Femur (tissue), 1 donor: ENCODE data around the gene ATAT1.

ENCODE experiments used
- DNase-seq: peaks from one replicate; pipeline ENCODE4 v3.0.0-alpha.2; 2017

The ATAT1 gene

GRCh38 chr6:30684386-30685156 lies 57.9 kb downstream of the ATAT1 start:
- DNase-seq = peak; percentile 60

GRCh38 chr6:30685157-30686008 lies 58.7 kb downstream of the ATAT1 start:
- DNase-seq = no peak

- DNase-seq = peak; percentile 90
Measured at GRCh38 chr6:30686009-30686907, 59.6 kb downstream of the ATAT1 start, which contains the start of gene PPP1R18. Gene PPP1R18, minus strand, starts transcription at chr6:30686645. Its CDS starts 627 bp downstream, at chr6:30686018.

GRCh38 chr6:30686908-30687658 lies 60.4 kb downstream of the ATAT1 start:
- peak; percentile 97 for DNase-seq

- peak; percentile 67 for DNase-seq
Measured at GRCh38 chr6:30687659-30688431, 61.2 kb downstream of the ATAT1 start.

- DNase-seq = no peak
Measured at GRCh38 chr6:30688569-30688968, 61.9 kb downstream of the ATAT1 start.

GRCh38 chr6:30689022-30689865 lies 62.6 kb downstream of the ATAT1 start:
- DNase-seq = no peak

- no peak for DNase-seq
Measured at GRCh38 chr6:30689985-30690384, 63.3 kb downstream of the ATAT1 start.

GRCh38 chr6:30690403-30691207 lies 63.9 kb downstream of the ATAT1 start, which contains the start of gene NRM:
Gene NRM, minus strand, starts transcription at chr6:30690984. Its CDS starts 10 bp downstream, at chr6:30690974.
- peak; percentile 92 for DNase-seq

GRCh38 chr6:30691208-30691847 lies 64.7 kb downstream of the ATAT1 start:
- DNase-seq = no peak
